ENCODE results near the gene COQ5. TPM values are rescaled to one million over a fixed set of nuclear protein-coding genes. Genes with fewer than 3 reads are reported as not detected.

The COQ5 gene
- total RNA-seq, 1 donor from 2014 or later: 32.0 TPM

DNA sequence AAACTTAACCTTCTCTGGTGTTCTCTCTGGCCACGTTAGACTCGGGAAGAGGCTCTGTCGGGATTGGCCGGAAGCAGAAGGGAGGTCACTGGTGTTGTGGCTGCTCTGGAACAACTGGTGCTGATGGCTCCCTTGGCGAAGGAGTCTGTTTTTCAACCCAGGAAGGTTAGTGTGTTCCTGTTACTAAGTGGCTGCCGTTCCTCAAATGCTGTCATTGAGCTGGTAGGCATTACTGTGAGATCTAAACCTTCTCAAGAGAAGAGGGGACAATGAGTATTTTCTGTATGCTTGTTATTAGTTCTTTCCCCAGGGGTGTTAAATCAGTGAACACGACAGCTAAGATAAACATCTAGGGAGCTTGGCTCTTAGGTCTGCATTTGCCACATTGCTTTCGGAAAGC, 33.9 kb upstream of the COQ5 start:
- Mint-ChIP-seq H3K27ac (ENCODE audit: unreplicated experiment) (no peak overlapping the region), H3K4me3 (ENCODE audit: unreplicated experiment) (no peak overlapping the region), H3K36me3 (ENCODE audit: unreplicated experiment) (no peaks in the 10 kb centered on the region), H3K4me1 (ENCODE audit: low read depth, unreplicated experiment) (no peaks in the 10 kb centered on the region), H3K27me3 (ENCODE audit: unreplicated experiment) (no peaks in the 10 kb centered on the region), H3K9me3 (ENCODE audit: unreplicated experiment) (no peaks in the 10 kb centered on the region)
- TF ChIP-seq, protein P1, sequence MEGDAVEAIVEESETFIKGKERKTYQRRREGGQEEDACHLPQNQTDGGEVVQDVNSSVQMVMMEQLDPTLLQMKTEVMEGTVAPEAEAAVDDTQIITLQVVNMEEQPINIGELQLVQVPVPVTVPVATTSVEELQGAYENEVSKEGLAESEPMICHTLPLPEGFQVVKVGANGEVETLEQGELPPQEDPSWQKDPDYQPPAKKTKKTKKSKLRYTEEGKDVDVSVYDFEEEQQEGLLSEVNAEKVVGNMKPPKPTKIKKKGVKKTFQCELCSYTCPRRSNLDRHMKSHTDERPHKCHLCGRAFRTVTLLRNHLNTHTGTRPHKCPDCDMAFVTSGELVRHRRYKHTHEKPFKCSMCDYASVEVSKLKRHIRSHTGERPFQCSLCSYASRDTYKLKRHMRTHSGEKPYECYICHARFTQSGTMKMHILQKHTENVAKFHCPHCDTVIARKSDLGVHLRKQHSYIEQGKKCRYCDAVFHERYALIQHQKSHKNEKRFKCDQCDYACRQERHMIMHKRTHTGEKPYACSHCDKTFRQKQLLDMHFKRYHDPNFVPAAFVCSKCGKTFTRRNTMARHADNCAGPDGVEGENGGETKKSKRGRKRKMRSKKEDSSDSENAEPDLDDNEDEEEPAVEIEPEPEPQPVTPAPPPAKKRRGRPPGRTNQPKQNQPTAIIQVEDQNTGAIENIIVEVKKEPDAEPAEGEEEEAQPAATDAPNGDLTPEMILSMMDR (IDR thresholded peaks at IDR 0.05; ENCODE audit: partially characterized antibody, unreplicated experiment): no peak
- DNase-seq: no peak

DNA sequence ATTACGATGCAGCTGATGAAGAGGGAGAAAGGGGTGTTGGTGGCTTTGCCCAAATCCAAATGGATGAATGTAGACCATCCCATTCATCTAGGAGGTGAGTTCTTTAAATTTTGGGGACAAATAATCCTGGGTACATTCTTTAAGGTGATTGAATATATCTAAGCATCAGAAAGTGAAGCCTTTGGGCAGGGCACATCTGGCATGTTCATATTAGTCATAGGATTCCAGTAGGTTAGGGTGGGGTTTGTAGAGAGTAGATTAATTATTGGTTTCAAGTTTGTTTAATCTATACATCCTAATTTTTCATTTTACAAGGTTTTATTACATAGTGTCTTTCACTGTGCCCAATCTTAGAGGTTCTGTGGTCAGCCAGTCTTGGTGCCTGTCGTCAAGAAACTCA, 28.6 kb upstream of the COQ5 start:
- H3K36me3 Mint-ChIP-seq (ENCODE audit: unreplicated experiment): no peaks in the 10 kb centered on the region
- H3K27me3 Mint-ChIP-seq (ENCODE audit: unreplicated experiment): no peaks in the 10 kb centered on the region
- no peak for DNase-seq
- no peak overlapping the region for H3K27ac Mint-ChIP-seq (ENCODE audit: unreplicated experiment)
- H3K4me1 Mint-ChIP-seq (ENCODE audit: low read depth, unreplicated experiment): no peaks in the 10 kb centered on the region
- TF ChIP-seq, protein P1 (IDR thresholded peaks at IDR 0.05; ENCODE audit: partially characterized antibody, unreplicated experiment): no peak
- H3K9me3 Mint-ChIP-seq (ENCODE audit: unreplicated experiment): no peaks in the 10 kb centered on the region
- no peak overlapping the region for H3K4me3 Mint-ChIP-seq (ENCODE audit: unreplicated experiment)

DNA sequence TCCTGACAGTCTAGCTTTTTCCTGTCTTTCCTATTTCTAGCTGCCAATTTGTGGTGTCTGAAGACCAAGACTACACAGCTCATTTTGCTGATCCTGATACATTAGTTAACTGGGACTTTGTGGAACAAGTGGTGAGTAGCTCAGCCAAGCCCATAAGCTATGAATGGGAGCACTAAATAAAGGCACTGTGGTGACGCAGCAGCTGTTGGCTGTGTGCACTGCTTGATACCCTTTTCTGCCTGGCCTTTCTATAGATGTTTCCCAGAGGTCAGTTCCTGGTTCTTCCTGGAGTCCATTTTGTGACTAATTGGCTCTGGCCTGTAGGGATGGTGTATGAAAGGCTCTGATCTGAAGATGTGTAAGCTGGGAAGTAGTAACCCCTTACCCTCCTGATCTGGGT, 25.7 kb upstream of the COQ5 start:
- Mint-ChIP-seq H3K36me3 (ENCODE audit: unreplicated experiment) (no peaks in the 10 kb centered on the region), H3K27ac (ENCODE audit: unreplicated experiment) (no peak overlapping the region)

DNA sequence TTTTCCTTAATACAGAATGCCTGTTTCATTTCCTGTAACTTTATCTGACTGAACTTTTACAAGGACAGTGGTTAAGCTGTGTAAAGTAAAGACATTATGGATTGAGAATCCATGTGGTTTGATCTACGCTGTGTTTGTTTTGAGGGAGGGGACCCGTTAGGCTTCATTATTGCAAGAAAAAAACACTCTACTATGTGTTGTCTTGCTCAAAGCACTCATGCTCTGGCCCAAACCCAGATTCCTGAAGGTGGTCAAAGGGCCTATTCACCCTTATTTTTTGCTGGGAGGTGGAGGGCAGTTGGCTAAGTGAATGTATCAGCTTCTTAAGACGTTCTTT, 17.1 kb upstream of the COQ5 start:
- Mint-ChIP-seq H3K36me3 (ENCODE audit: unreplicated experiment) (no peaks in the 10 kb centered on the region), H3K9me3 (ENCODE audit: unreplicated experiment) (no peaks in the 10 kb centered on the region), H3K27ac (ENCODE audit: unreplicated experiment) (no peak overlapping the region), H3K4me1 (ENCODE audit: low read depth, unreplicated experiment) (no peaks in the 10 kb centered on the region), H3K27me3 (ENCODE audit: unreplicated experiment) (peaks cover 2% of the 10 kb centered on the region), H3K4me3 (ENCODE audit: unreplicated experiment) (no peak overlapping the region)
- no peak for DNase-seq
- TF ChIP-seq, protein P1 (IDR thresholded peaks at IDR 0.05; ENCODE audit: partially characterized antibody, unreplicated experiment): no peak

More for the DNA sequence above, 25.7 kb upstream of the COQ5 start:
- H3K9me3 Mint-ChIP-seq (ENCODE audit: unreplicated experiment): no peaks in the 10 kb centered on the region
- H3K4me1 Mint-ChIP-seq (ENCODE audit: low read depth, unreplicated experiment): no peaks in the 10 kb centered on the region
- no peak for DNase-seq
- H3K27me3 Mint-ChIP-seq (ENCODE audit: unreplicated experiment): no peaks in the 10 kb centered on the region
- H3K4me3 Mint-ChIP-seq (ENCODE audit: unreplicated experiment): no peak overlapping the region
- TF ChIP-seq, protein P1 (IDR thresholded peaks at IDR 0.05; ENCODE audit: partially characterized antibody, unreplicated experiment): no peak

DNA sequence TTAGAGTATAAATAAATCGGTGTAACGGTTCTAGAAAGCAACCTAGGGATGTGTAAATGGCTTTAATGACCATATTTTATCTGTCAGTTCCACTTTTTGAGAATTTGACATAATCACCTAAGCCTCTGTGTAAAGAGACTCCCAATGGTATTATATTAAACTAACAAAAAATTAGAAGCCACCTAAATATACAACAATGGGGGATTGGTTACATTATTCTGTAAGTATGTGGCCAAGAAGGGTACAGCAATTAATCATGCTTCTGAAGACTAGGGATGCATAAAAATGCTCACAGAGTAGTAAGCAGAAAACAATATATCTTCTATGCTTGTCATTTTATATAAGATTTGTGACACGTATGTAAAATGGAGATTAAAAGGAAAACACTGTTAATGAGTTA, 15.7 kb upstream of the COQ5 start:
- Mint-ChIP-seq H3K9me3 (ENCODE audit: unreplicated experiment) (no peaks in the 10 kb centered on the region), H3K27ac (ENCODE audit: unreplicated experiment) (no peak overlapping the region), H3K4me1 (ENCODE audit: low read depth, unreplicated experiment) (no peaks in the 10 kb centered on the region), H3K27me3 (ENCODE audit: unreplicated experiment) (peaks cover 2% of the 10 kb centered on the region), H3K36me3 (ENCODE audit: unreplicated experiment) (no peaks in the 10 kb centered on the region), H3K4me3 (ENCODE audit: unreplicated experiment) (no peak overlapping the region)
- no peak for DNase-seq
- TF ChIP-seq, protein P1 (IDR thresholded peaks at IDR 0.05; ENCODE audit: partially characterized antibody, unreplicated experiment): no peak

Data from glutamatergic neuron (in vitro differentiated cells).